Measurements from ENCODE around the gene GPX7.

The GPX7 gene

DNA sequence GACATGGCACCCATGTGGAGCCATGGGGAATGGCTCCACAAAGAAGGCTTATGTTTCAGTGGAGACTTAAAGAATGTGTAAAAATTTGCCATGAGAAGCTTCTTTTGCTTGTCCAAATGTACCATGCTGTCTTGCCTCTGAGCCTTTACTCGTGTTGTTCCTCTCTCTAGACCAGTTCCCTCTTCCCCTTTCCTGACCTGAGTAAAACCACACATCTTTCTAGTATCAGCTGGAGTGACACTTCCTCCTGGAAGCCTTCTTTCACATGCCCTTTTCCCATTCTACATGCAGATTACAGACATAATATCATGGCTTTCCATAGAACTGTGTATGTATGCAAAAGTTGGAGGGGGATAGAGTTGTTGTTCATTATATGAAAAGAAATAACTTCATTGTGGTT, 13.6 kb upstream of the GPX7 start:
- H3K27me3 ChIP-seq (ENCODE audit: control insufficient read depth, insufficient read depth, low read length) = no peaks in the 10 kb centered on the region
- H3K4me3 ChIP-seq (ENCODE audit: low read depth, low read length) = no peak overlapping the region
- no peaks in the 10 kb centered on the region for H3K36me3 ChIP-seq (ENCODE audit: control insufficient read depth, insufficient read depth, low read length)
- H3K27ac ChIP-seq (ENCODE audit: low read depth, low read length) = no peak overlapping the region
- H3K9me3 ChIP-seq (ENCODE audit: control insufficient read depth, insufficient read depth, low read depth, low read length) = no peaks in the 10 kb centered on the region
- H3K4me1 ChIP-seq (ENCODE audit: control insufficient read depth, insufficient read depth, low read length) = peaks cover 11% of the 10 kb centered on the region
- H3K9ac ChIP-seq (ENCODE audit: low read length) = no peak overlapping the region

- no peak overlapping the region for H3K4me3 ChIP-seq (ENCODE audit: low read depth, low read length)
- H3K27me3 ChIP-seq (ENCODE audit: control insufficient read depth, insufficient read depth, low read length) = no peaks in the 10 kb centered on the region
- H3K27ac ChIP-seq (ENCODE audit: low read depth, low read length) = no peak overlapping the region
- peaks cover 17% of the 10 kb centered on the region for H3K4me1 ChIP-seq (ENCODE audit: control insufficient read depth, insufficient read depth, low read length)
- no peak overlapping the region for H3K9ac ChIP-seq (ENCODE audit: low read length)
- no peaks in the 10 kb centered on the region for H3K9me3 ChIP-seq (ENCODE audit: control insufficient read depth, insufficient read depth, low read depth, low read length)
- H3K36me3 ChIP-seq (ENCODE audit: control insufficient read depth, insufficient read depth, low read length) = no peaks in the 10 kb centered on the region
Measured at GRCh38 chr1:52590266-52590665, 11.9 kb upstream of the GPX7 start.

- Histone ChIP-seq H3K36me3 (ENCODE audit: control insufficient read depth, insufficient read depth, low read length) (no peaks in the 10 kb centered on the region), H3K4me3 (ENCODE audit: low read depth, low read length) (no peak overlapping the region), H3K4me1 (ENCODE audit: control insufficient read depth, insufficient read depth, low read length) (peaks cover 14% of the 10 kb centered on the region), H3K9me3 (ENCODE audit: control insufficient read depth, insufficient read depth, low read depth, low read length) (no peaks in the 10 kb centered on the region), H3K27ac (ENCODE audit: low read depth, low read length) (no peak overlapping the region), H3K9ac (ENCODE audit: low read length) (no peak overlapping the region), H3K27me3 (ENCODE audit: control insufficient read depth, insufficient read depth, low read length) (no peaks in the 10 kb centered on the region)
Measured at GRCh38 chr1:52592637-52593323, 9.4 kb upstream of the GPX7 start.

GRCh38 chr1:52593495-52593894, 8.7 kb upstream of the GPX7 start:
- no peak overlapping the region for H3K9ac ChIP-seq (ENCODE audit: low read length)
- peaks cover 14% of the 10 kb centered on the region for H3K4me1 ChIP-seq (ENCODE audit: control insufficient read depth, insufficient read depth, low read length)
- no peaks in the 10 kb centered on the region for H3K9me3 ChIP-seq (ENCODE audit: control insufficient read depth, insufficient read depth, low read depth, low read length)
- H3K4me3 ChIP-seq (ENCODE audit: low read depth, low read length) = no peak overlapping the region
- no peaks in the 10 kb centered on the region for H3K27me3 ChIP-seq (ENCODE audit: control insufficient read depth, insufficient read depth, low read length)
- H3K36me3 ChIP-seq (ENCODE audit: control insufficient read depth, insufficient read depth, low read length) = no peaks in the 10 kb centered on the region
- no peak overlapping the region for H3K27ac ChIP-seq (ENCODE audit: low read depth, low read length)

DNA sequence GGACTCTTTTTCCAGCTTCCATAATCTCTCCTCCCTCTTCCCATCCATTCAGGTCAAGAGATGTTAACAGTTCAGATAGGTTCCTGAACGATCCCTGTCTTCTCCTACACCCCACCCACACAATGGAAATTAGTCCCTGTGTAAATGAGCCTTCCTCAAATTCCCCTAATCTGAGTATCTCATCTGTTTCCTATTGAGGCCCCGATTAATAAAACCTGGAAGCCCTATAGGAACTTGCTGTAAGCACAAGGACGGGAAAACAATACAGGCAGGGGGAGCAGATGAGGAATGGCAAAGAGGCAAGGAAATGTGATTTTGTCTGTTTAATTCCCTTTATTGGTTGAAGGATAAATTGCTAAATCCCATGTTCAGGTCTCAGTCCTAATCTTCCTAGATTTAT, 7.1 kb upstream of the GPX7 start:
- Histone ChIP-seq H3K27me3 (ENCODE audit: control insufficient read depth, insufficient read depth, low read length) (no peaks in the 10 kb centered on the region), H3K9me3 (ENCODE audit: control insufficient read depth, insufficient read depth, low read depth, low read length) (no peaks in the 10 kb centered on the region), H3K4me1 (ENCODE audit: control insufficient read depth, insufficient read depth, low read length) (peaks cover 8% of the 10 kb centered on the region), H3K4me3 (ENCODE audit: low read depth, low read length) (no peak overlapping the region), H3K27ac (ENCODE audit: low read depth, low read length) (no peak overlapping the region), H3K9ac (ENCODE audit: low read length) (no peak overlapping the region), H3K36me3 (ENCODE audit: control insufficient read depth, insufficient read depth, low read length) (no peaks in the 10 kb centered on the region)

- Histone ChIP-seq H3K9ac (ENCODE audit: low read length) (no peak overlapping the region), H3K4me3 (ENCODE audit: low read depth, low read length) (no peak overlapping the region), H3K36me3 (ENCODE audit: control insufficient read depth, insufficient read depth, low read length) (no peaks in the 10 kb centered on the region), H3K27me3 (ENCODE audit: control insufficient read depth, insufficient read depth, low read length) (peaks cover 24% of the 10 kb centered on the region), H3K4me1 (ENCODE audit: control insufficient read depth, insufficient read depth, low read length) (peaks cover 18% of the 10 kb centered on the region), H3K27ac (ENCODE audit: low read depth, low read length) (no peak overlapping the region), H3K9me3 (ENCODE audit: control insufficient read depth, insufficient read depth, low read depth, low read length) (no peaks in the 10 kb centered on the region)
Measured at GRCh38 chr1:52597912-52598311, 4.3 kb upstream of the GPX7 start.

DNA sequence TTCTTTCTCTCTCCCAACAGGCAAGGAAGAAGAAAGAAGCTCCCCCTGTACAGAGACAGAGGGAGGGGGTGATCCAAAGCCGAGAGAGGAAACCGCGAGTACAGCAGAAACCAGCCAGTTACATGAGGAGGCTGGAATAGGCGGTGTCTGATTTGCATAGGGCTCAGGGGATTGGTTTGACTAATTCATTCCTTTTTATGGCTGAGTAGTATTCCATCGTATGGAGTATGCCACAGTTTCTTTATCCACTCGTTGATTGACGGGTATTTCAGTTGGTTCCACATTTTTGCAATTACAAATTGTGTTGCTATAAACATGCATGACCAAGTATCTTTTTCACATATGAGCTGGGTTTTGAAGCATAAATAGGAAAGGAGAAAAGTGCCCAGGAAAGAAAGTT, 3.4 kb upstream of the GPX7 start:
- Histone ChIP-seq H3K36me3 (ENCODE audit: control insufficient read depth, insufficient read depth, low read length) (no peaks in the 10 kb centered on the region), H3K9me3 (ENCODE audit: control insufficient read depth, insufficient read depth, low read depth, low read length) (no peaks in the 10 kb centered on the region), H3K4me1 (ENCODE audit: control insufficient read depth, insufficient read depth, low read length) (peaks cover 24% of the 10 kb centered on the region)

GRCh38 chr1:52599236-52599635, 2.9 kb upstream of the GPX7 start:
- Histone ChIP-seq H3K9ac (ENCODE audit: low read length) (no peak overlapping the region), H3K4me3 (ENCODE audit: low read depth, low read length) (no peak overlapping the region), H3K4me1 (ENCODE audit: control insufficient read depth, insufficient read depth, low read length) (peaks cover 24% of the 10 kb centered on the region), H3K27ac (ENCODE audit: low read depth, low read length) (no peak overlapping the region), H3K27me3 (ENCODE audit: control insufficient read depth, insufficient read depth, low read length) (peaks cover 31% of the 10 kb centered on the region), H3K9me3 (ENCODE audit: control insufficient read depth, insufficient read depth, low read depth, low read length) (no peaks in the 10 kb centered on the region), H3K36me3 (ENCODE audit: control insufficient read depth, insufficient read depth, low read length) (no peaks in the 10 kb centered on the region)

More for the DNA sequence above, 3.4 kb upstream of the GPX7 start:
- Histone ChIP-seq H3K27me3 (ENCODE audit: control insufficient read depth, insufficient read depth, low read length) (peaks cover 31% of the 10 kb centered on the region), H3K9ac (ENCODE audit: low read length) (no peak overlapping the region), H3K27ac (ENCODE audit: low read depth, low read length) (no peak overlapping the region), H3K4me3 (ENCODE audit: low read depth, low read length) (no peak overlapping the region)

DNA sequence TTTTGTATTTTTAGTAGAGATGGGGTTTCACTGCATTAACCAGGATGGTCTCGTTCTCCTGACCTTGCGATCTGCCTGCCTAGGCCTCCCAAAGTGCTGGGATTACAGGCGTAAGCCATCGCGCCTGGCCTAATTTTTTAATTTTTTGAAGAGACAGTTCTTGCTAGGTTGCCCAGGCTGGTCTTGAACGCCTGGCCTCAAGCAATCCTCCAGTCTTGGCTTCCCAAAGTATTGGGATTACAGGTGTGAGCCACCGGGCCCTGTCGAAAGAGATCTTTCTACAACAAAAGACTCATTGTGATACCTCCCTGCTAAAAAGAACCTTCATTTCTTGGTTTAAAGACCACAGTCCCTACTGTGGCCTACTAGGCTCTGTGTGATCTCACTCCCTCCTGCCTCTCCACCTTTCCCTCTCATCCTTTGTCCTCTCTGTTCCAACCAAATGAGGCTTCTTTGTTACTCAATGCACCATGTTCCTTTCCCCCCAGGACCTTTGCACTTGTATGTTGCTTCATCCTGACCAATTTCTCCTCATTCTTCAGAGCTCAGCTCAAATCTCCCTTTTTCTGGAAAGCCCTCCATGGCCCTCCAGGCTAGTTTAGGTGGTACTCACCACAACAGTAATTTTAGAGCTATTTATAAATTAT, 1.5 kb upstream of the GPX7 start:
- H3K4me3 ChIP-seq (ENCODE audit: low read depth, low read length) = no peak overlapping the region
- H3K9ac ChIP-seq (ENCODE audit: low read length) = no peak overlapping the region
- no peaks in the 10 kb centered on the region for H3K9me3 ChIP-seq (ENCODE audit: control insufficient read depth, insufficient read depth, low read depth, low read length)
- H3K4me1 ChIP-seq (ENCODE audit: control insufficient read depth, insufficient read depth, low read length) = peaks cover 17% of the 10 kb centered on the region
- no peak overlapping the region for H3K27ac ChIP-seq (ENCODE audit: low read depth, low read length)
- H3K36me3 ChIP-seq (ENCODE audit: control insufficient read depth, insufficient read depth, low read length) = no peaks in the 10 kb centered on the region
- H3K27me3 ChIP-seq (ENCODE audit: control insufficient read depth, insufficient read depth, low read length) = peaks cover 31% of the 10 kb centered on the region

- Histone ChIP-seq H3K36me3 (ENCODE audit: control insufficient read depth, insufficient read depth, low read length) (no peaks in the 10 kb centered on the region), H3K27ac (ENCODE audit: low read depth, low read length) (no peak overlapping the region), H3K4me3 (ENCODE audit: low read depth, low read length) (peak overlapping the region; percentile 55), H3K27me3 (ENCODE audit: control insufficient read depth, insufficient read depth, low read length) (peaks cover 31% of the 10 kb centered on the region), H3K9me3 (ENCODE audit: control insufficient read depth, insufficient read depth, low read depth, low read length) (no peaks in the 10 kb centered on the region), H3K9ac (ENCODE audit: low read length) (peak overlapping the region; percentile 83), H3K4me1 (ENCODE audit: control insufficient read depth, insufficient read depth, low read length) (peaks cover 17% of the 10 kb centered on the region)
Measured at GRCh38 chr1:52601519-52601918, 652 bp upstream of the GPX7 start.

GRCh38 chr1:52602856-52603600, 857 bp downstream of the GPX7 start:
- Histone ChIP-seq H3K4me1 (ENCODE audit: control insufficient read depth, insufficient read depth, low read length) (peaks cover 17% of the 10 kb centered on the region), H3K9me3 (ENCODE audit: control insufficient read depth, insufficient read depth, low read depth, low read length) (no peaks in the 10 kb centered on the region), H3K27ac (ENCODE audit: low read depth, low read length) (no peak overlapping the region), H3K36me3 (ENCODE audit: control insufficient read depth, insufficient read depth, low read length) (0 out of 2 replicates have a peak, but pooled peaks cover 2% of the 10 kb centered on the region), H3K27me3 (ENCODE audit: control insufficient read depth, insufficient read depth, low read length) (peaks cover 31% of the 10 kb centered on the region), H3K4me3 (ENCODE audit: low read depth, low read length) (peak overlapping the region; percentile 55), H3K9ac (ENCODE audit: low read length) (peak overlapping the region; percentile 83)

All from HUES6 (cell line).